ENCODE results near the gene PRRX1. TPM values are rescaled to one million over a fixed set of nuclear protein-coding genes. Genes with fewer than 3 reads are reported as not detected.
A peak's percentile ranks its signal among the peaks of the same experiment; 100 is the strongest.

Gene PRRX1
- total RNA-seq, 2 experiments from 2014 or later, result not detected

DNA sequence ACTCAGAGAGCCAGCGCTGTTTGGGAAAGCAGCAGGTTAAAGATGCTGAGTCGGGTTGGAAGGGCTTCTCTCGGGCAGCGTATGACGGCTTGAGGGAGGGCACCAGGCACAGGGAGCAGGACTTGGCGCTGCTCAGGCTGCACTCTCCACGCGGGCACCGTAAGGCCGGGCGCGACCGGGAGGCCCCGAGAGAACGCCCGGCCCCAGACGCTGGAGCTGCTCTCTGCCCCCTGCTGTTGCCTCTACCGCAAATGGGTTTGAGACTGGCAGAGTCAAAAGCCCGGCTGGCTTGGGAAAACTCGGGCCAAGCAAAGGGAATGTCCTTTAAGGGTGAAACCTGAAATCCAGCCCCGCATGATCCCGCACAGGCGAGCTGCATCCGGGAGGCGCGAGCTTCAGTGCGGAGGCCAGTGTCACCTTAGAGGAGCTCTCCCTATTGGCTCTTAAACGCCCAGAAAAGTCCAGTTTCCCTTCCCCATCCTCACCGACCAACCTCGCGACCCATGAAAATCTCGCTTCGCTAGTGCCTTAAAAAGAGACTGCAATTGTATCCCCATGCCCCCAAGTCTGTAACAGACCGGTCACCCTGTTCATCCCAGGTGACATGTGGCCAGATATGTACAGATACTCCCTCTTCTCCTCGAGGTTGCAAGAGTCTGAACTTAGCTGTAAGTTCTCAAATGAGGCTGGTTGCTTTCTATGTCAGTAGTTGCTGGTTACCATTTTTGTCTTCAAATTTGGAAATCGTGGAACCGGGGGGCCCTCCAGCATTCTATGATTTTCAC is 1.1 kb downstream of the PRRX1 start:
- H3K9me3 Mint-ChIP-seq, result peaks cover 2% of the 10 kb centered on the region
- TF ChIP-seq, protein P1, sequence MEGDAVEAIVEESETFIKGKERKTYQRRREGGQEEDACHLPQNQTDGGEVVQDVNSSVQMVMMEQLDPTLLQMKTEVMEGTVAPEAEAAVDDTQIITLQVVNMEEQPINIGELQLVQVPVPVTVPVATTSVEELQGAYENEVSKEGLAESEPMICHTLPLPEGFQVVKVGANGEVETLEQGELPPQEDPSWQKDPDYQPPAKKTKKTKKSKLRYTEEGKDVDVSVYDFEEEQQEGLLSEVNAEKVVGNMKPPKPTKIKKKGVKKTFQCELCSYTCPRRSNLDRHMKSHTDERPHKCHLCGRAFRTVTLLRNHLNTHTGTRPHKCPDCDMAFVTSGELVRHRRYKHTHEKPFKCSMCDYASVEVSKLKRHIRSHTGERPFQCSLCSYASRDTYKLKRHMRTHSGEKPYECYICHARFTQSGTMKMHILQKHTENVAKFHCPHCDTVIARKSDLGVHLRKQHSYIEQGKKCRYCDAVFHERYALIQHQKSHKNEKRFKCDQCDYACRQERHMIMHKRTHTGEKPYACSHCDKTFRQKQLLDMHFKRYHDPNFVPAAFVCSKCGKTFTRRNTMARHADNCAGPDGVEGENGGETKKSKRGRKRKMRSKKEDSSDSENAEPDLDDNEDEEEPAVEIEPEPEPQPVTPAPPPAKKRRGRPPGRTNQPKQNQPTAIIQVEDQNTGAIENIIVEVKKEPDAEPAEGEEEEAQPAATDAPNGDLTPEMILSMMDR (IDR thresholded peaks at IDR 0.05), result no peak
- peaks cover 29% of the 10 kb centered on the region for H3K4me1 Mint-ChIP-seq (ENCODE audit: low read depth)

DNA sequence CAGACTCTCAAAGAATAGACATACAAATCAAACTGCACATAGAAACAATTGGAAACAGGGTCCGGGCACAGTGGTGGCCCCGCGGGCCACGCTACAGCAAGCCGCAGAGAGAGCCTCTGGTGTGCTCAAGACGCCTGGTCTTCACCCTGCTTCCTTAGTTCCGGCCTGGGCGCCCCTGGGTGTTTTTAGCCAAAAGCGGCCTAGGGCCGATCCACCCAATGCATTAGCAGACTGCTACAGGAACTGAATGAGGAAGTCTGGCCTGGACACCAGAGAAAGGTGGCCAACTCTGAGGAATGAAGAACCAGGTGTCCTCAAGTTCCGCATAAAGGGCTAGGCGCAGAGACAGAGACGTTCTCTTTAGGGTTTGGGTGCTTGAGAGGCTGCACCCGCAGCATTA is 1.7 kb downstream of the PRRX1 start:
- intact Hi-C loops (cut with micrococcal nuclease), result loop anchor here (10.0 kb wide), 1 partner anchor 741 kb away; no protein-coding TSS in a partner anchor
- Mint-ChIP-seq H3K27ac (no peak overlapping the region), H3K9me3 (peaks cover 2% of the 10 kb centered on the region), H3K36me3 (ENCODE audit: low read depth) (no peaks in the 10 kb centered on the region), H3K4me1 (ENCODE audit: low read depth) (peaks cover 29% of the 10 kb centered on the region), H3K4me3 (no peak overlapping the region), H3K27me3 (peaks cover 84% of the 10 kb centered on the region)
- ATAC-seq, result no peak
- ChIA-PET POLR2A (no interaction called here), CTCF (interaction anchor here (1.0 kb wide), 1 partner anchor 23 kb away, joined by 5 read pairs; no protein-coding TSS in a partner anchor)
- DNase-seq, result no peak
- TF ChIP-seq, protein P1 (IDR thresholded peaks at IDR 0.05), result no peak

More for the DNA sequence above, 1.1 kb downstream of the PRRX1 start:
- DNase-seq (no peak), ATAC-seq (peak; percentile 20)
- Mint-ChIP-seq H3K36me3 (ENCODE audit: low read depth) (no peaks in the 10 kb centered on the region), H3K27ac (no peak overlapping the region), H3K27me3 (peaks cover 83% of the 10 kb centered on the region), H3K4me3 (no peak overlapping the region)
- POLR2A ChIA-PET, result no interaction called here
- intact Hi-C loops (cut with micrococcal nuclease), result loop anchor here (10.0 kb wide), 1 partner anchor 740 kb away; no protein-coding TSS in a partner anchor
- CTCF ChIA-PET, result interaction anchor here (1.0 kb wide), 1 partner anchor 24 kb away, joined by 5 read pairs; no protein-coding TSS in a partner anchor

DNA sequence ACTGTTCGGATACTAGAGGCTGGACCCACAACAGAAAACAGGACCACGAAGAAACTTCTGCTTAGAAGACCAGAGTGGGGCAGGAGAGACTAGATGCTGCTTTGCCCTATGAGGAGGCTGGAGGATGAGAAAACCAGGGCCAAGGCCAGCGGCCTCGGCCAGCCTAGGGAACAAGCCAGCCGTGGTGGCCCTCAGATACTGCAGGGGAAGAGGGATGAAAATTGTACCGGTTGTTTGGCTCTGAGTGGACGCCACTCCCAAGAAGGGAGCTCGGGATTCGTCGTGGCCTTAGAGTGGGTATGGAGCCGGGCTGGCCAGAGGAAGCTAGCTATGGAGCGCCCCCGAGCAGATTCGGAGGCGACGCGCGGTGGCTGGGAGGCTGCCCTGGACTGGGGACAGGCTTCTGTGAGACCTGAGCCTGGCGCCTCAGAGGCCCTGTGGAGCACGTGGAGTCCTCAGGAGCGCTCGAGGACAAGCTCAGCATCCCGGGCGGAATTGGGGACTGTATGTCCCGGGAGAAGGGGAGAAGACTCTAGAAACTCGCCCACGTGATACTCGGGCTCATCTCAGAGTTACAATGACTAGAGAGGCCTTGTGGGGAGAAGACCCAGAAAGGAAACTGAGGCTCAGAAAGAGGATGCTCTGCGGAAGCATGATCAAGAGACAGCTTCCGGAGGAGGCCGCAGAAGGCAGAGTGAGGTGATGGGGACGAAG is 2.8 kb downstream of the PRRX1 start:
- no peak for ATAC-seq
- no peak overlapping the region for H3K4me3 Mint-ChIP-seq
- peaks cover 24% of the 10 kb centered on the region for H3K4me1 Mint-ChIP-seq (ENCODE audit: low read depth)
- H3K27ac Mint-ChIP-seq, result no peak overlapping the region
- POLR2A ChIA-PET, result no interaction called here
- H3K27me3 Mint-ChIP-seq, result peaks cover 84% of the 10 kb centered on the region
- CTCF ChIA-PET, result no interaction called here
- DNase-seq, result no peak
- TF ChIP-seq, protein P1 (IDR thresholded peaks at IDR 0.05), result no peak
- H3K36me3 Mint-ChIP-seq (ENCODE audit: low read depth), result no peaks in the 10 kb centered on the region
- intact Hi-C loops (cut with micrococcal nuclease), result loop anchor here (10.0 kb wide), 1 partner anchor 742 kb away; no protein-coding TSS in a partner anchor
- H3K9me3 Mint-ChIP-seq, result peaks cover 2% of the 10 kb centered on the region

DNA sequence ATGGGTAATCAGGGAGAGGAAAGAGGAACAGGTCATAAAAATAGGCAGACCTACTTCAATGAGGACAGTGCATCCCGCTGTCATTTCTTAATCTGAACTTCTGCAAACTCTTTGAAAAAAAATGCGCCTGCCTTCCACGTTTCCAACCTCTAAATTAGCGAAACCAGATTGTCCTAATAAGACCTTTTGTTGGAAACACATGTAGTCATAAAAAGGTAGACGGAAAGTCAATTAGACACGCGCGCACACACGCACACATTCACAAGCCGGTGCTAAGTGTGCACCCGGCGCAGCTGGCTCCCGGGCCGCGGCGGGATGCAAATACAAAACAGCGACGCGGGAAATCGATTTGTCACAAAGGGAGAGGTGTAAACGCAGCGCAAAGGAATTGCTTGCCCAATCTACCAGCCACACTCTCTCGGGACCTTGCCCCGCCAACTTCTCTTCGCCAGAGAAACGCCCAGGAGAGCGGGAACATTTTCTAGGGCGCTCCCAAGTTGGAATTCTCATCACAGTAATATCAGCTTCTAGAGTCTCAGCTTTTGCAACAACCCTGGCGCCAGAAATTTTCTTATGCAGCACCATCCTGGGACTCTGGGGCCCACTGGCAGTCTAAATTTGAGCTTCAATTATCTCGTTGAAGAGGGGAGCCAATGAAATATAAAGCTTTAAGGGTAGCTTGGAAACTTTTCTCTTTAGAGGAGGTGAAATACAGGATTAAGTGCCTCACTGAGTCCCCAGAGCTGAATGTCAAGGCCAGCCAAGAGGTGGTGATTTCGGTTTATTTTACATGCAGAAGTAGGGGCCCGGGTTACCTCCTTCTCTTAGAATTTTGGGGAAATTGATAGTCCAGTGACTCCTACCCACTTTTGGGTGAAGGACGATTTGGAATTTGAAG is 4.5 kb downstream of the PRRX1 start:
- H3K4me1 Mint-ChIP-seq (ENCODE audit: low read depth), result peaks cover 23% of the 10 kb centered on the region
- CTCF ChIA-PET, result interaction anchor here (1.4 to 1.6 kb wide), 2 partner anchors 12 to 21 kb away, joined by 4 to 5 read pairs; no protein-coding TSS in a partner anchor
- H3K9me3 Mint-ChIP-seq, result peaks cover 2% of the 10 kb centered on the region
- peaks cover 82% of the 10 kb centered on the region for H3K27me3 Mint-ChIP-seq
- intact Hi-C loops (cut with micrococcal nuclease), result loop anchor here (10.0 kb wide), 1 partner anchor 744 kb away; no protein-coding TSS in a partner anchor
- POLR2A ChIA-PET, result no interaction called here
- no peak overlapping the region for H3K4me3 Mint-ChIP-seq
- no peak overlapping the region for H3K27ac Mint-ChIP-seq
- TF ChIP-seq, protein P1 (IDR thresholded peaks at IDR 0.05), result no peak
- ATAC-seq (no peak), DNase-seq (no peak)
- H3K36me3 Mint-ChIP-seq (ENCODE audit: low read depth), result no peaks in the 10 kb centered on the region
